Tibial nerve (tissue), 3 donors: Measurements from ENCODE around the gene GTF2H2.
"Not testable (repeated sequence)": the region's sequence is repeated elsewhere in the genome, so short reads cannot be mapped to it uniquely, and the experiment has no call there.

Source experiments
- CTCF ChIP-seq, 5 experiments: fragments of 200-600 bp in 3 of 5; fragments of 450-650 bp in 2 of 5; sonication (generic) in 3 of 5; IDR thresholded peaks; one replicate each; pipeline ENCODE4 v1.5.1; 2016 to 2019; ENCODE audit warnings: antibody characterized with exemption in 5 of 5, mild to moderate bottlenecking in 3 of 5, moderate library complexity in 2 of 5
- POLR2A ChIP-seq, 2 donors: fragments of 450-650 bp; IDR thresholded peaks; one replicate each; pipeline ENCODE4 v1.6.1; 2017; ENCODE audit warnings: antibody characterized with exemption in 2 of 2, mild to moderate bottlenecking in 2 of 2, moderate library complexity in 2 of 2

GRCh38 chr5:71025289-71025953 is 42.1 kb downstream of the GTF2H2 start, which contains the start of gene NAIP:
- TF ChIP-seq CTCF, POLR2A (IDR thresholded peaks at IDR 0.05): not testable (repeated sequence)
